Smooth muscle cell of the brain vasculature (primary cell): ENCODE data around the gene LRRC8B.
"Not testable (repeated sequence)": the region's sequence is repeated elsewhere in the genome, so short reads cannot be mapped to it uniquely, and the experiment has no call there.

Experiments used
- DNase-seq: peaks from one replicate; pipeline ENCODE4 v3.0.0-alpha.2; 2012; ENCODE audit warnings: low read depth, low spot score

Gene LRRC8B

GRCh38 chr1:89525169-89525855 lies 683 bp downstream of the LRRC8B start:
- DNase-seq = no peak

DNA sequence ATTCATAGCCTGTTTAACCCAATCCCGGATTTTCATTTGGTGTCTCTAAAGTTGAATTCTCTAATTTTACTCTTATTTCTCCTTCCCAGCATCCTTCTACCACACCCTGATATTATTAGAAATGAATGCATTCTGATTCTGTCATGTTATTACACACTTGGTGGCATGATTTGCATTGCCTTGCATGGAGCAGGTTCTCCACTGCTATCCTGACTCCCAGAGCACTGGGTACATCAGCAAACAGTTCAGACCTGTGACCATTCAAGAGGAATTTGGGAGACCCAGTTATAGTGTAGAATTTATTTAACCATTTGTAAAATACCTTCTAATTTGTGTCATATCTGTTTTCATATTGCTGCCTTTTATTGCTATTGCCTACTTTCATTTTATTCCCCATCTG lies 2.6 kb downstream of the LRRC8B start:
- DNase-seq = no peak

DNA sequence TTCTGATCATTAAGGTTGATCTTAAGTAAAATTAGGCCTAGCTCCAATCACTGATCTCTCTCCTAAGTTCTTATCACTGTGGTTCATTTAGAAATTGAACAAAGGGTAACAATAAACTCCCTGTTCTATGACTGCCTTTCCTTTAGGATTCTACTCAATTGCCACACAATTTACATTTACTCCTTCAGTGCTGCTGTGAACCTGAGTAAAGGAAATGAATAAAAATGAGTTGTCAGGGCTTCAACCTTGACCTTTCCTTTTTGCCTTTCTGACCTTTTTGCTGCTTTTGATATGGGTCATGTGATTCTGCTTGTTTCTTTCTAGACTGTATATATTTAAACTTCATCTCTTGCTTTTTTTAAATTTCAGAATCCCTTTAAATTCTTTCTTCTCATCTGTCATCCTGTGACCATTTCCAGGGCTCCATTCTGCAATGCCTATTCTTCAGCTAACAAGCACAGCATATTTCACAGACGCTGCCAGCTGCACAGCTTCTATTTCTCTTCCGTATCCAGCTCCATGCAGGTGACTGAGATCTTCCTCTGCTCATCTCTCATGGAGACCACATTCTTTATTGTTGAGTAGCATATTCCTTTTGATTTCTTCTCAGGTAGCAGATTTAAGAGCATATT lies 3.2 kb downstream of the LRRC8B start:
- DNase-seq = no peak

DNA sequence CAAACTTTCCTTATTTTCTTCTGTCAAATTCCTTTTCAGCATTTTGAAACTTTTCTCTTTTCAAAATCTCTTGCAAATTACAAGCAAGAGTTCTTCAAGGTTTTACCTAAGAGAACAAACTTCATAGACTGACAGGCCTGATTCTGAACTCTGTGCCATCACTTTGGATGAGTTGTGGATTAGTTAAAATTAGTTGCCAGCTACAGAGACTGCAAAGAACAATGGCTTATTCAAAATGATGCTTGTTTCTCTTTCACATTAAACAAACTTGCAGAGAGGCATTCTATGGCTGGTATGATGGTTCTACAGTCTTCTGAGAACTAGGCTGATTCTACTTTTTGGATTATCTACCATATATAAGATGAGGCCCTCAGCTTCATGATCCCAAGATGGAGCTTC lies 3.8 kb downstream of the LRRC8B start:
- no peak for DNase-seq

DNA sequence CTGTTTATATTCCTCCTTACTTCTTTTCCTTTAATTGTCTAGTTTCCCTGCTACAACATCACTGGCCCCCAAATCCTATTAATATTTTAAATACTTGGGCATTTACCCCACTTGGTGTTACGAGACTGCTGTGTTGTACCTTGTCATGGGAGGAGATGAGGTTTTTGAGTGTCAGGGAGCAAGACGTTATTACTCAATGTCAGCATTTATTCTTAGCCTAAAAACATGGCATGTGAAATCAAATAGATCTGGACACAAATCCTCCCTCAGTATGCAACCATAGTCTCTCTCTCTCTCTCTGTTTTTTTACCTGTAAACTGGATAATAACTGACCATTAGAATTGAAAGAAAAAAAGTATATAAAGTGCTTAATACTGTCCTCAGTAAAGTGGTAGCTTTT lies 4.6 kb downstream of the LRRC8B start:
- no peak for DNase-seq

DNA sequence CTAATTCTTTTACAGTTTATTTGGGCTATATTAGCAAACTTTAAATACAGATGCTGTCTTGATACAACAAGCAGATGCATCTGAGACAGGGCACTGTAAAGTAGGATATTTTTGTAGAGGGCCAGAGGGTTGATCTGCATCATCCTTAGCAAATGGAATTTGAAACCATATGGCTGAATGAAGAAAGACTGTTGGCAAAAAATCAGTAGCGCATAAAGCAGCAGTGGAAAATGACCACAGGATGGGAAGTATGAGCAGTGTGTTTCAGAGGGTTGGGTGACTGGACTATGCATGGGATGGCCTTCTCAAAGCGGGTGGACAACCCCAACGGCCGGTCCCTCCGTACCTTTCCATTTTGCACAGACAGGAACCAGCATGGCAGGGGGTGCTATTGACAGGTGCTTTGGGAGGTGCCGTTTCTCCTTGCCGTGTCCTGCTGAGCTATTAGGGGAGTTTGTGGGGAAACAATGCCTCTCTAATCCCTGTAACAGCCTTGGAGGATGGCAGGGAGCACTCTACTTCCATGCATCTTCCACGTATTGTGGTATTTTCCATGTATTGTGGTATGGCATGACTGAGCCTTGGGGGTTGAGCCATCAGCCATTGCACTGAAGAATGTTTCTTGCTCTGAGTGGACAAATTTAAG lies 5.9 kb downstream of the LRRC8B start:
- DNase-seq = no peak

DNA sequence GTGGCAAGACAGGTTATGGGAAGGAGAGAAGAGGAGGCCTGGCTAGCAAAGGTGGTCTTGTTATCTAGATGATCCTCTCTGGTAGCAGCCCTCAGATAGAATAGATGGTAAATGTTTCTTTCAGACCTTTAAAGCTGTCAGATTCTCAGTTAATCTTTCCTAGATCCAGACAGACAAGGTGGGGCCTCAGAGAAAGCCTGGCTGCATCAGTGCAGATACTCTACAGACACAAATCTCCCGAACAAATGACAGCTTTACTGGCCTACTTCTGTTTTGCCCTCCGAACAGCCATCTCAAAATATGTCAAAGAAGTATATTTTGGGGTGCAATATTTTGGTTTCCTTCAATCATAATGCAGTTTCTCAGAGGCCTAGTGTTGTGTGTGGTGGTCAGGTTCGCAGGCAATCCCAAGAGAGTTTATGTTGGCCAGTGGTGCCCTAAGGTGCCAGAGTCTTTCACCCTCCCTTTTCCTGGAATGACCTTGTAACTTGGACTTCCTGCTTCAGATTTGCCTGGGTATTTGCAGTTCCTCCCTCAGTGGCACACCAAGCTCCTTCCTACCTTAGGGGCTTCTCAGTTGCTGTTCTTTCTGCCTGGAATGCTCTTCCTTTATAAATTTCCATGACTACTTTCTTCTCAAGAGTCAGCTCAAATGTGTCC lies 7.0 kb downstream of the LRRC8B start:
- DNase-seq = no peak

DNA sequence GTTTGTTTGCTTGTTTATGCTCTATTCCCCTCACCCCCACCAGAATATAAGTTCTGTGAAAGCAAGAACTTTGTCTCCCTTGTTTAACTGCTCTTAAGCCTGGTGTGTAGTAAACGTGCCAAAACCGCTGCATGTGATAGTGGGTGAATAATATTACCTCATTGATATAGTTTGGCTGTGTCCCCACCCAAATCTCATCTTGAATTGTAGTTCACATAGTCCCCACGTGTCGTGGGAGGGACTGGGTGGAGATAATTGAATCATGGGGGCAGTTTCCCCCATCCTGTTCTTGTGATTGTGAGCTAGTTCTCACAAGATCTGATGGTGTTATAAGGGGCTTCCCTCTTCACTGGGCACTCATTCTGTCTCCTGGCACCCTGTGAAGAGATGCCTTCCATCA lies 7.6 kb downstream of the LRRC8B start:
- DNase-seq = no peak

DNA sequence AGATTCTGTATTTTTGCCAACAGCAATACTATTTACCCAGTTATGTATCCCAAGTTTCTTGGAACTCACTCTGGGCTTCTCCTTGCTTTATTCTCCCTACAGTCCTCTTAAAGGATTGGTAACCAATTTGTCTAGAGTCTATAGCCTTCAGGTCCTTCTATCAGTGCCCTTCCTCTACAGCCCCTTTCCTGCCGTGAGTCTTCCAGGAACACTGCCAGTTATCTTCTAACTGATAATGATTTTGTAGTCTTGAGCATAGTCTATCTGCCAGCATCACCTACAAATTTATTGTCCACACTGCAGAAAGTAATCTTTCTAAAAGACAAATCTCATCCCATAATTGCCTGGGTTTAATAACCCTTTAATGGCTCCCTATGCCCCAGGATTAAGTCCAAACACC lies 8.2 kb downstream of the LRRC8B start:
- no peak for DNase-seq

- no peak for DNase-seq
Measured at GRCh38 chr1:89535537-89535936, 10.9 kb downstream of the LRRC8B start.

GRCh38 chr1:89536555-89537341 lies 12.1 kb downstream of the LRRC8B start:
- no peak for DNase-seq

DNA sequence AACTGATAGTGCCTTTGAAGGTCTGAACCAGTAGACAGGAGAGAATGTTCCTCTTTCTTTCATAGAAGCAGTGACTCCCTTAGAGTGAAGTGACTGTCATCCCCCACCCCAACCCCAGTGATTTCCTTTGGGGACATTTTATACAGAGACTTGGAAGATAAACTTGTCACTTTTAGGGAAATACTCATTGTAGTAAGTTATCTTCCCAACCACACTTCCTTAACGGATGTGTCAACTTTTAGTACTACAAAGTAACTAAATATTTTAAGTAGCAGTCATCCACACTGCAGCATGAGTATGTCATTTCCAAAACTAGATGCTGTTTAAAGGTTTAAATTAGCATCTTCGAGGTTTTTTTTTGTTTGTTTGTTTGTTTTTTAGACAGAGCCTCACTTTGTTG lies 13.7 kb downstream of the LRRC8B start:
- no peak for DNase-seq

GRCh38 chr1:89539128-89539527 lies 14.5 kb downstream of the LRRC8B start:
- DNase-seq = no peak

- no peak for DNase-seq
Measured at GRCh38 chr1:89540406-89540970, 15.9 kb downstream of the LRRC8B start.

DNA sequence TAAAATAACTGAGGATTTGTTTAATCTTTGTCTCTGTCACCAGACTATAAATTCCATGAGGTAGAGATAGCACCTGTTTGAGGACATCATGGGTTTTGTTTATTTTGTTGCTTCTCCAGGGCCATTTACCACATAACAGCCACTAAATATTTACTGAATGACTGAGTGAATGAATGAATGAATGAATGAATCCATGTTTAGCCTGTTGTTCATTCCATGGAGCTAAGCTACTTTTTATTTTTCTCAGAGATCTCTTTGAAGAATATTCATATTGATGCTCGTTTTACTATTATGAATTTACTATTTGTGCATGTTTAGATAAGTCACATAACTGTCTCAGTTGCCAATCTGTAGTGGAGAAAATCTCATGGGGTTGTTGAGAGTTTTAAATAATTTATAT lies 17.7 kb downstream of the LRRC8B start:
- no peak for DNase-seq

DNA sequence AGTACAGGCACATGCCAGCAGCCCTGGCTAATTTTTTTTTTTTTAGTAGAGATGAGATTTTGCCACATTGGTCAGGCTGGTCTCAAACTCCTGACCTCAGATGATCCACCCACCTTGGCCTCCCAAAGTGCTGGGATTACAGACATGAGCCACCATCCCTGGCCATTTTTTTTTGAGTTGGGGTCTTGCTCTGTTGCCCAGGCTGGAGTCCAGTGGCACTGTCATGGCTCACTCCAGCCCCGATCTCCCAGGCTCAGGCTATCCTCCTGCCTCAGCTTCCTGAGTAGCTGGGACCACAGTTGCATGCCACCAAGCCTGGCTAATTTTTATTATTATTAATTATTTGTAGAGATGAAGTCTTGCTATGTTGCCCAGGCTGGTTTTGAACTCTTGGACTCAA lies 19.0 kb downstream of the LRRC8B start:
- DNase-seq = not testable (repeated sequence)

DNA sequence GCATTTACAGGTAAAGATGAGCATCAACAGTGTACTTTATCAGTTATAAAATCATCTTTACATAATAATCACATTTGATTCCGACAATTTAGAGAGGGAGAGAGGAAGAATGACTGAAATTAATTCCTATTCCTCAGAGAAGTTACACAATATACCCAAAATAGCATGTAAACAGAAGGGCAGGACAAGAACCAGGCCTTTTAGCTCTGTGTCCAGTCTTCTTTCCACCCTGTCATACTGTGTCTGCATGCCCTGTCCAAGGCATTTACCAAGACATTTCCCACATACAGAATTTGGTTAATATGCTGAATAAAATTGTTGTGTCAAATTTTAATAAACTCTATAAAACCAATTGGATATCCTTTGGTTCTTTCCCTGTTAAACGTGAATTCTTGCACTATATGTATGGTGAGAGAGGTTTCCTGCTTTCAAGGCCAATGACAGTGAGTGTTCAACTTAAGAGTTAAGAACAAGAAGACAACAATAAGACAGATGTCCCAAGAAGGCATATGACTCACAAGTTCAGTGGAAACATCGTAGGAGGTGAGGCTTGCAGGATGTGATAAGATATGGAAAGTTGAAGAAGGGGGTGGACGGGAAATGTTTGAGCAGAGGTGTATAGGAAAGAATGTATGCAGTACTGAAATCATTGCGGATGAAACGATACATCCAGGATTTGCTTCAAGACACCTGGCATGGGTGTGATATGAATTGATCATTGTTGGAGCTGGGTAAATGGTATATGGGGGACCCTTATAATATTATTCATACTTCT lies 20.8 kb downstream of the LRRC8B start:
- no peak for DNase-seq

- no peak for DNase-seq
Measured at GRCh38 chr1:89546082-89546889, 21.7 kb downstream of the LRRC8B start.

DNA sequence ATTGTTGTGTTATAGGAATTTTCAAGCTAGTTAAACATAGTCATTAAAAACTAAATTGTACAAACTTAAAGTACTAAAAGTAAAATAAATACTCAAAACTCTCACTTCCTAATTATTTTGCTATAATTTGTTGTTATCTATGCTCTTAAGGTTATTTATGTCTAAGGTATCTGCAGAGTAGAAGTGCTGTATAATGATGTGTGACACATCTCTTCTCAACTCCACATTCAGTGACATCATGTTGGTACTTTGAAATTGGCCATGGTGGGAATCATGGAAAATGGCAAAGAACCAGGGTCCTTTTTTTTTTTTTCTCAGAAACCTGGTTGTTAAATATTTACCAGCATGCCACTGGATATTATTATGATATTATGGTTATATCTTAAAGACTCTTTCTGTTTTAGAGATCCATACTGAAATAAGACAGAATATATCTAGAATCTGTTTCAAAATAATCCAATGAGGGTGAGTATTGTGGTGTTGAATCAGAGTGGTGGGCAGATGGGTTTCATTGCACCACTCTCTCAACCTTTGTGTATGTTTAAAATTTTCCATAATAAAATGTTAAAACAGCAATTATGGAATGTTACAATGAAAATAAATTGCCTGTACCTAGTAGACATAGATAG lies 22.4 kb downstream of the LRRC8B start:
- DNase-seq = no peak
